Activated CD4-positive, alpha-beta T cell treated with anti-CD3 and anti-CD28 coated beads, Interleukin-2, Interleukin-4, amounts not matched to agents 100 ng/mL and 50 ng/mL, durations not matched to agents 16 hours and 8 hours (primary cell): ENCODE results near the gene DAB2IP.
"Not testable (repeated sequence)": the region's sequence is repeated elsewhere in the genome, so short reads cannot be mapped to it uniquely, and the experiment has no call there.

ENCODE experiments used
- DNase-seq: peaks from one replicate; pipeline ENCODE4 v3.0.0-alpha.2; 2020; ENCODE audit warnings: low spot score

Gene DAB2IP

DNA sequence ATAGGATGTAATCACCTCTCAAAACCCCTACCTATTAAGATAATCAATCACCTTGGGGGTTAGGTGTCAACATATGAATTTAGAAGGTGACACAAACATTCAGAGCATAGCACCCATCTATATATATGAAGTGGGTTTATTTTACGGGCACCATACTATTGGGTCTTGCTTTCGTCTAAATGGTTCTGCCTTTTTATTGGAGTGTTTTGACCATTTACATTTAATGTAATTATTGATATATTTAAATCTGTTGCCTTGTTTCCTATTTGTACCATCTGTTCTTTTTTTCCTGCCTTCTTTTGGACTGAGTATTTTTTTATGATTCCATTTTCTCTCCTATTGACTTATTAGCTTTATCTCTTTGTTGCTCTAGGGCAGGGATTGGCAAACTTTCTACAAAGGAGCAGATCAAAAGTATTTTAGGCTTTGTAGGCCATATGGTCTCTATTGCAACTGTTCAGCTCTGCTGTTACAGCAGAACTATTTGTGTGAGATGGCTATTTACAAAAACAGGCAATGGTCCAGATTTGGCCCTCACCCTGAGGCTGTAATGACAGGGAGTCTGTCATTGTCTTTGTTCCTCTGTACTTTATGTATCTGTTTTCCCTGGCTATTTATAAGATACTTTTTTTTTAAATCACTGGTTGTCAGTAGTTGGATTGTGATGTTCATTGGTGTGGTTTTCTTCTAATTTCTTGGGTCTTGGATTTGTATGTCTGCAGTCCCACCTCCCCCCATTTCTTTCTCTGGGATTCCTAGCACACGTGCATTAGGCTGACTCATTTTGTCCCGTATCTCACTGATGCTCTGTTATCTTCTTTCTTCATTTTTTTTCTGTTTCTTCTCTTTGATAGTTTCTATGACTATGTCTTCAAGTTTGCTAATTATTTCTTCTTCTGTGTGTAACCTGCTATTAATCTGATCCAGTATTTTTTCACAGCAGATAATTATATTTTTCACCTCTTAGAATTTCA lies 127.1 kb downstream of the DAB2IP start:
- DNase-seq: no peak

GRCh38 chr9:121779381-121780117 lies 128.1 kb downstream of the DAB2IP start:
- no peak for DNase-seq

DNA sequence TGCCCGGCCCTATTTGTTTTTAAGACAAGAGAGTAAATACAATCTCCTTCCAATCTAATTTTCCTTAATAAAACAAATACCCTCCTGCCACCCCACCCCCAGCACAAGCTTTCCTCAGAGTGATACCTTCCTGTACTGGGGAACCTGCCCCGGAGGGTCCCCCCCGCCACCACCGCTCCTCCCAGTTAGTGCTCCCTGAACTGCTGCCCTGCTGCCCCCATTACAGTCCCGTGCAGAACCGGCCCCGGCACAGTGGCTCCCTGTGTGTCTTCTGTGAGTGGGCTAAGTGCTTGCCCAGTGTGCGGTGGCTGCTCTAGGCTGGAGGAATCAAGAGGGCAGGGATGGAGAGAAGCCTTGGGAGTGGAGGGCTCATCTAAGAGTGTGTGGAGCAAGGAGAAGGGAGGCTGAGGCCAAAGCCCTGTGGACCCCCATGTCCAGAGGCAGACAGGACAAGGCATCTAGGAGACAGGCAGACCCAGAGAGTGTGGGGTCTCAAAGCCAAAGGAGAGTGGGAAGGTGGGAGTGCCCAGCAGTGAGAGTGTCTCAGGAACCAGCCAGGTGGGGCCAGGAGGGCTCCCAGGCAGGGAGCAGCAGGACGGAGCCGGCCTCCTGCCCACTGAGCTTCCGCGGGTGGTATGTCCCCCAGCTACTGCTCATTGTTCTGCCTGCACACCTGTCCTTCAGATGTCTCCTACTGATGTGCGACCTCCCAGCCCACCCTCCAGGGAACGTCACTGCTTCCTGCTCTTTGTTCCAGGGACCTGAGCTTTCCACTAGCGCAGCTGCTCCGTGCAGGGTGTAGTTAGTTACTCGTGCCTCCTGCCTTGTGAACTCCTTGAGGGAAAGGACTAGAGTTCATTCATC lies 129.0 kb downstream of the DAB2IP start:
- no peak for DNase-seq

- DNase-seq: no peak
These were observed 129.7 kb downstream of the DAB2IP start for GRCh38 chr9:121781145-121781548.

DNA sequence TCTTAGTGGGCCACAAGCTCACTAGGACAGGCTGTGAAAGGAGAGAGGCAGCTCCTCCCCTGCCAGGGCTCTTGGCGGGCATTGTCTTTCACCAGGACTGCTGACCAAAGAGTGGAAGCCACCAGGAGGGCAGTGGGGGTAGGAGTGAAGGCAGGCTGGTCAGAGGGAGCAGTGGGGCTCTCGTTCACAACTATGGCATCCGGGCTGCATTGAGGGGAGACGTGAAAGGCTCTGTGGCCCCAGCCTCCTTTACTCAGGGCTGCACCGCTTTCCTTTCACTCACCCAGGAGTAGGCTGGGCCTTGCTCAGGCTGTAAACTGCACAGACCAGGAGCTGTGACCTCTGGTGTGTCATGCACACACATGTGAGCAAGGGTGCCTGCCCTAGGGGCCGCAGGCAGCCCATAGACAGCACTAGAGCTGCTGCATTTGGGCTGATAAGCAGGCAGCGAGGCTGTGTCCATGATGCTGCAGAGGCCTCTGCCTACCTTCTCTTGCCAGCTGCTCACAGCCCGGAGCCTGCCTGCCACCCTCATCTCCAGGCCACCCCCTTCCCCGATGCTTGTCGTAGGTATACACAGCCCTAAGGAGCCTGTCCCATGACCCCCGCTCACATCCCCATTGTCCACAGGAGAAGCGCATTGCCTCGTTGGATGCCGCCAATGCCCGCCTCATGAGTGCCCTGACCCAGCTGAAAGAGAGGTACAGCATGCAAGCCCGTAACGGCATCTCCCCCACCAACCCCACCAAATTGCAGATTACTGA lies 130.4 kb downstream of the DAB2IP start:
- no peak for DNase-seq

DNA sequence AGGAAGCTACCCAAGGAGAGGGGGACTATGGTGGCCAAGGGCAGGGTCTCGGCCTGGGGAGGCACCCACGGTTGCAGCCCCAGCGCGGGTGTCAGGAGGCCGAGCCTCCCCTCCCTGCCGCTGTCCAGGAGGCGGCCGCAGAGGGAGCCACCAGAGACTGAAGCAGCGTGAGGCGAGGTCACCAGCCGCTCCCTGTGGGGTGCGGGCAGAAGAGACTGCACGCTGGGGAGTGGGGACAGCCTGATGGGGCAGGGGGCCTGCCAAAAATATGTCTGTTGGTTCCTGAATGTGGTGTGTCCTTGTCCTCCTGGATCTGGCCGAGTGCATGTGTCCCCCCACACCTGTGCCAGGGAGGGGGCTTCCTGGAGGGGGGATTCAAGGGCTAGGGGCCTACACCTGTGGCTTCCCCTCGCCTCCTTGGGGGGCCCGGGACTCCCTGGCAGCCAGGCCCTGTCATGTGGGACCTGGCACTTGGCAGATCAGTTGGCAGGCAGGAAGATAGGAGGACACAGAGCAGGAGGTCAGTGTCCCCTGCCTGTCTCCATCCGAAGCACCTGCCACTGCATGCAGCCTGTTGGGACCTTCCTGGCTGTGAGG lies 131.2 kb downstream of the DAB2IP start:
- no peak for DNase-seq

DNA sequence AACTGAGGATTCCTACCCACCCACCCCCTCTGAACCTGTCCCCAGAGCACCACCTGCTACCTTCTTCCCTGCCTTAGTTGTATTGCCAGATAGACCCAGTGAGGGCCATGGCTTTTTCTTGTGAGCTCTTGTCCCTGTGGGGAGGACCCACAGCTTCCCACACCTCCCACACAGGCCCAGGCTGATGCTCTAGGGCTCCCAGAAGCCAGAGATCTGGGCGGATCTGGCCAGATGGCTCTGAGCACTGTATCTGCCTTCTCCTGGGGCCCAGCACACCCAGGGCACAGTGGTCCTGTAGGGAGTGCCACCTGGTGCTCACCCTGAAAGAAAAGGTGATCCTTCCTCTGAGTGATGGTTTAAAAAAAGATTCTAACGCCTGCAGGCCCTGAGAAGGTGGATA lies 131.7 kb downstream of the DAB2IP start:
- no peak for DNase-seq

DNA sequence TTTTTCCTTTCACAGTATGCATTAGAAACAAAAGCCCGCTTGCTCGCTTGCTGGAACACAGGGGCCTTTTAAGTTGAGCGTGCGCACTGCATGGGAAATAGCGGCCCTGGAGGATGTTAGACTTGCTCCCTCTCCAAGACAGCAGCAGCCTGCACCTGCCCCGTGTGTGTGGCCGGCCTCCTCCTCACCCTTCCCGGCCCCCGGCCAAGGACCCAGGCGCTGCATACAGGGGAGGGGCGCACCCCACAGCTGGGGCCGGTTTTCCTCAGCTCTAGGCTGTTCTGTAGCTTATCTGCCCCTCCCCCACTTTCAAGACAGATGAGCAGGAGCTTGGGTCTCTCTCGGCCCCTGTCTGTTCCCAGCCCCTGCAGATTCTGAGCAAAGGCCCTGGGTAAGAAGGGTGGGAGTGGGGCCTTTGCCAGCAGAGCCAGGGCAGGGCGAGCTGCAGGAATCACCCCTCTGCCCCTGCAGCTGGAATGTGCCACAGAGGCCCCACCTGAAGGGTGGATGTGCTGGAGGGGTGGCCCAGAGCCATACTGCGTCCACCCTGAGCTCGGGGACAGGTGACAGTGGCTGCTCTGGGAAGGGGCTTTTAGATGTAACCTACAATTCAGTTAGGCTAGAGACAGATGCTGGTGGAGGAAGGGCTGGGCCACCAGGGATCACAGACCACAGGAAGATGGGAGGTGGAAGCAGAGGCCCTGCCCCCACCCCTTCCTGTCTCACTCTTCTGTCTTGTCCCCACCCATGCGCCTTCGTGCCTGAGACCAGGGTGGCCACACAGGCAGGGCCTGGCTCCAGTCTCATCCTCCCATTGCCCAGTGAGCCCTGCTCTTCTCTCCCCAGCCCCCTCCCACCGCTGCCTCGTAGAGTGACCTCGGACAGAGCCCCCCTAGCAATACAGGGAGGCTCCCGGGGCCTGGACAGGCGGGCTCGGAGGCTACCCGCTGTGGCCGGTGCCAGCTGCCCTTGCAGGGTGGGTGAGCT lies 132.4 kb downstream of the DAB2IP start:
- no peak for DNase-seq

DNA sequence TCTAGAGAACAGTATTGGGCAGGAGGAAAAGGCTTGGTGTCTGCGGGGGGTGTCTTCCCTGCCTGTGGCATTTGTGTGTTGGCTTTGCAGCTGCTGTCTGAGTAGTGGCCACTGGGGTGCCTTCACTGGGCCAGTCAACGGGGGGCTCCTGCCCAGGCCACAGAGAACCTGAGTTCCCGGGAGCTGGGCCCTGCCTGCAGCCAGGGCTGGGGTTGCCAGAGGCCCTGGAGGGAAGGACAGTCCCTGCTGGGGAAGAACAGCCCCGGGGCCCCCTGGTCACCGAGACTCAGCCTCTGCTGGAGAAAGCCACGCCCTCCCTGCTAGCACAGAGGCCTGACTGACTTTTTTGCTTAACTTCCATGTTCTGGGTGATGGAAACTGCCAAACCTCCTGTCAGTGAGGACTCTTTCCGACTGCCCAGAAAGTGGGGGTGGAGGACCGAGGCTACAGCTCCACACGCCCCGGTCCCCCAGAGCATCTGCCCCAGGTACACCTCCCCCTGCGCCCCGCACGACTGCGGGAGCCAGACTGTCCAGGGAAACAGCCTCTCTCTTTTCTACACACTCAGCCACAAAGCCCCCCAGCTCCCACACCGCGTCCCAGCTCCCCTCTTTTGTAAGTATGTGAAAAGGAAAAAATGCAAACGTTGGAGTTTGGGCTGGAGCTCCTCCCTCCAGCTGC lies 133.4 kb downstream of the DAB2IP start:
- DNase-seq: no peak

DNA sequence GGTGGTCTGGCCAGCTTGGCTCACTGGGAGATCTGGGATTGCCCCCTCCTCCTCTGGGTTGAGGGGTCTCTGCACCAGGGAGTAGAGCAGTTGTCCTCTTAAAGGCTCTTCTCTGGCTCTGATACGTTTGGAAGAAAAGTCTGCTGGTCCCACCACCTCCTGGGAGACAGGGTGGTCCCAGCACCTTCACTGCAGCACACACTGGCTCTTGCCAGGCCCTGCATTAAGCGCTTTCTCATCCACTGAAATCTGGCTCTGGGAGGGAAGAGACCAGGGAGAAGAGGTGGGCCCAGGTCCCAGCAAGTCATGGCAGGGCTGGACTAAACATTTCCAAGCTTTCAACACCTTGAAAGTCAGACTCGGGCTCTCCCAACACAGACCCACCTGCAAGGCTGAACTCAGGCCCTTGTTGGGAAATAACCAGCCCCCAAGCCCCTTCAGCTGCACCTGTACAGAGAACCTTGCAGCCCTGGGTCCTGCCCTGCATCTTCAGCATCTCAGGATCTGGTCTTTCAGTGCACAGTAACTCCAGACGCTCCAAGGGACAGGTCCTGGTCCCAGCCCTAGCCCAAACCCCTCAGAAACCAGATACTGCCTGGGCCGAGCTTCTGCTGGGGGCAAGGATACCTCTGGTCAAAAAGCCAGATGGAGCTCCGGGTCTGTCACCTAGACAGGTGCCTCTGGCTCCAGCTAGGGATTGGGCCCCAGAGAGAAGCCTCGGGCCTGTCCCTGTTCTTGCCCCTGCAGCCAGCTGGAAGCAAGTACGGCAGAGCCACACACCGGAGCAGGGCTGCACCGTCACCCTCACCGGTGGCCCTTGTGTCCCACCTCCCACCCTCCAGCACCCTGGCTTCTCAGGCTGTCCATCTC lies 134.5 kb downstream of the DAB2IP start:
- DNase-seq: no peak

- no peak for DNase-seq
These were observed 135.1 kb downstream of the DAB2IP start for GRCh38 chr9:121786543-121786948.

- no peak for DNase-seq
These were observed 135.6 kb downstream of the DAB2IP start for GRCh38 chr9:121786998-121787422.

DNA sequence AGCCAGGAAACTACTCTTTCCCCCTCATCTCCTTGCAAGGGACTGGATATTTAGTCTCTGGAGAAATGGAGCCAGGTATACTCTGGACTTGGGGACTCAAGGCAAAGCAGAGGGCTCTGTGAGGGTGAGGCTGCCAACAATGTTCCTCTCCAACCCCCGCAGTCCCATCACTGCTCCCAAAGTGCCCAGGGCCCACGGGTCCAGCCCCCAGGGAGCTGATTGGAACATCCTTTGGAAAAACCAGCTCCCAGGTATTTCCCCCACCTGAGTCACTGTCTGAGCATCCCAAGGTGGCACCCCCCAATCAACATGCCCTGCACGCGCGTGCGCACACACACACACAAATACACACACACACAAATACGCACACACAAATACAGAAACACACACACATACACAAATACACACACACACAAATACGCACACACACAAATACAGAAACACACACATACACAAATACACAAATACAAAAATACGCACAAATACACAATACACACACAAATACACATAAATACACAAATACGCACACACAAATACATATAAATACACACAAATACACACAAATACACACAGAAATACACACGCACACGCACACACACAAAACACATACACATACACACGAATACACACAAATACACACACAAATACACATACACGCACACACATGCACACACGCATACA lies 137.4 kb downstream of the DAB2IP start:
- DNase-seq: no peak

DNA sequence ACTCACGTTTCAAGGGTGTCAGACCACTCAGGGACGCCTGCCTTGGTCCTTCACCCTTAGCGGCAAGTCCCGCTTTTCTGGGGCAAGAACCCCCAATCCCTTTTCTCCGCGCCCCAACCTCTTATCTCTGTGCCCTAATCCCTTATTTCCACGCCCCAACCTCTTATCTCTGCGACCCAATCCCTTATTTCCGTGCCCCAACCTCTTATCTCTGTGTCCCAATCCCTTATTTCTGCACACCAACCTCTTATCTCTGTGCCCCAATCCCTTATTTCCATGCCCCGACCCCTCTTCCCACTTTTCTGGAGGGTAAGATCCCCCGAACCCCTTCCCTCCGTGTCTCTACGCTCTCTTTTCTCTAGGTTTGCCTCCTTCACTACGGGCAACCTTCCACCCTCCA lies 139.4 kb downstream of the DAB2IP start:
- DNase-seq: no peak

GRCh38 chr9:121792476-121792875 lies 141.0 kb downstream of the DAB2IP start:
- DNase-seq: not testable (repeated sequence)

- DNase-seq: not testable (repeated sequence)
These were observed 142.9 kb downstream of the DAB2IP start for GRCh38 chr9:121794334-121794733.

- no peak for DNase-seq
These were observed 145.6 kb downstream of the DAB2IP start for GRCh38 chr9:121797081-121797480.

- DNase-seq: no peak
These were observed 147.5 kb downstream of the DAB2IP start for GRCh38 chr9:121798941-121799340.
